HG03045 (cell line): ENCODE data around the gene RALGPS1.

ENCODE experiments used
- ATAC-seq: cut with Tn5 transposase; IDR thresholded peaks from one replicate; pipeline ENCODE4 v1.9.1; 2021; ENCODE audit warnings: mild to moderate bottlenecking, moderate library complexity; ENCODE audit not compliant: unreplicated experiment

The RALGPS1 gene

DNA sequence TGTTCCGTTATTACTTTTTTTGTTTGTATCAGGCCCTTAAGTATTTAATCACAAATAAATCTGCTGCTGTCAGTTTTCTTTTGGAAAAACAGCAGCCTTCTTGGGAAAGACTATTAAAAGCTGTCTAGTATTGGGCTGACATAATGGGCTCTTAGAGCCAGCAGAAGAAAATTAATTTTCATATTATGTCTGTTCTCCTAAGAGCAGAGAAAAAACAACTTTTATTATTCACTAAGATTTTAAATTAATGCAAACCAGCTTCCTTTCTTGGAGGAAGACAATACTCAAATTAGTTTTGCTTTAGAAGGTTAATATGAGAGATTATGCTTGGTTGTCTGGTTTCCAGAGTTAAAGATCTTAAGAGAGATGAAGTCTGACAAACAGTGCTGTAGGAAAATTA, 319.4 kb downstream of the RALGPS1 start:
- no peak for ATAC-seq

DNA sequence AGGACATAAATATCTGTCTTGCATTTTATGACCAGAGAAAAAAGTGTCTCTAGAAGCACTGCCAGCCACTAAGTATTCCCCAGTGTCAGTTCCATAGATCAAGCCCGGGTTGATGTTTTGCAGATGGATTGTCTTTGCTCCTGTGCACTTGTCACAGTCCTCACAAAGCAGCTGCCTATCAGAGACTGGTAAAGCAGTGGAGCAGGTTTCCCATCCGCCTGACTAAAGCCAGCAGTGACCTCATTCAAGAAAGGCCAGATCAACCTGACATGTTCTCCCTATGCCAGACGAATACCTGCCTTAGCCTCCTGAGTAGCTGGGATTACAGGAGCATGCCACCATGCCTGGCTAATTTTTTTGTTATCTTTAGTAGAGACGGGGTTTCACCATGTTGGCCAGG, 323.2 kb downstream of the RALGPS1 start:
- no peak for ATAC-seq

GRCh38 chr9:127241354-127241753, 326.8 kb downstream of the RALGPS1 start:
- ATAC-seq: no peak

DNA sequence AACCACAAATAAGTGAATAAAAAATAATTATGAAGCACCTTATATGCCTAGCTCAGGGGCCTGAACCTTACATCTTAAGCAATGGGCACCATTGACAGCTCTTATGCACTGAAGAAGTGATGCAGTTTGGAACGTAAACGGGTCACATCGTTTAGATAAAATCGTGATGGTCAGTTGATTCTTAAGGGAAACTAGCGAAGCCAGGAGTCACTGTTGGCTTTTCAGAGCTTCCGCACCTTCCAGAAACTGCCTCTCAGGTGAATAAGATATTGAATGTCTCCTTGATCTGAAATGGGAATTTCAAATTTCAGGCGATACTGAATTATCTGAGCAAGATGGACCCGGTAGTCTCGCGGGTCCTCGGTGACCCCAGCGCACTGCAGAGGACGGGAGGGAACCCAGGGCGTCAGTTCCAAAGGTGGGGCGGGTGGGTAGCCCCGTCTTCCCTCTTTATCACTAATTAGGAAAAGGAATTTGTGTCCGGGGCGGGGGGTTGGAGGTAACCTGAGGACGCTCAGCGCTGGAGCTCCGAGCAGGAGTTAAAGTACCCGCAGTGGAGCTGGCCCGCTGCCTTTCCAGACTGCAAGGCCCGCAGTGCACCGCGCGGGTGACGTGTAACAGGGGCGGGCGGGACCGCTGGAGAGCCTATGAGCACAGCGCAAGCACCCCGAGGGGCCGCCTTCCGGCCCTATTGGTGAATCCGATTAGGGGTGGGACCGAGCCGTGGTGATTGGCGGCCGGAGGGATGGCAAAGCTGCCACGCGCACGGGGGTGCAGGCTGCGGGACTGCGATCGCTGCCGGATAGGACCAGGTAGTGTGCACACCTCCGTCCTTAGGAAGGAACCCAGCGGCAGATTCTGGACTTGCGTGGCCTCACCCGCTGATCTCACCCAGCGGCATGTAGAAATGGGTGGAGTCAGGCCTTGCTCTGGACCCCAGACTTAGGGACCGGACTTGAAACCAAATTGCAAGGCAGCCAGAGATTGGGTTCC, 330.3 kb downstream of the RALGPS1 start:
- peak; percentile 100 for ATAC-seq

DNA sequence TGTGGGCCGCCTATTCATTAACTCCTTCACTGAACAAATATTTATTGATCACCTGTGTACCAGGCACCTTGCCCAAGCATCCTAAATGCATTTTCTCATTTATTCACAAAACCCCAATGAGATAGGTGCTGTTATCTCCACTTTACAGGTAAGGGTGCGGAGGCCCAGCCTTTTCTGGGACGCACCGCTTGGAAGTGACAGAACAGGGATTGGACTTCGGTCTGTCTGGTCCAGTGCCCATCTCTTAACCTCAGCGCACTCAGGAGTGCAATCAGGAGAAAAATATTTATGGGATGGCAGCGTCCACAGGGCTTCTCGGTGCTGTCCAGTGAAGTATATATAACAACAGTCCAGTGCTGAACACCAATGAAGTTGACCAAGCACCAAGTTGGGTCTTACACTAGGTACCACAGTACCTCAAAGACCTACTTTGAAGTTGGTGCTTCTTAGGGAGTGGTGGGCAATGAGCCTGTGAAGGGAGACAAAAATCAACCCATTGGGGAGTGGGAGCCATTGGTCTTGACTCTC, 331.1 kb downstream of the RALGPS1 start:
- ATAC-seq: no peak

DNA sequence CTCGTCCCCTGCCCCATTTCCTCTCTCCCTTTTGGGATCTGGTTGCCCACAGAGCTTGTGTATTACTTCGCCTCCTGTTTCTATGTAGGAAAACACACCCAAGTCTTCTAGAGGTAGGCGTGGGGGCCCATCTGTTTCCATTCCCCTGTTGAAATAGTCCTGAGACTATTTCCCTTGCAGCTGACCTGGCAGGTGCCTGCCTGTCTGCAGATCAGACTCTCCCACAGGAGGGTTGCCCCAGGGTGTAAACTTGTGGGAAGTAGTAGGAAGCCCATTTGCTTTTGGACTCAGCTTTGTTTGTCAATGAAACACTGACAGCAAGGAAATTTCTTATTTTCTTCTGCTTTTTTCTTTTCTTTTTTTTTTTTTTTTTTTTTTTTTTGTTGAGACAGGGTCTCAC, 333.7 kb downstream of the RALGPS1 start:
- ATAC-seq: no peak

DNA sequence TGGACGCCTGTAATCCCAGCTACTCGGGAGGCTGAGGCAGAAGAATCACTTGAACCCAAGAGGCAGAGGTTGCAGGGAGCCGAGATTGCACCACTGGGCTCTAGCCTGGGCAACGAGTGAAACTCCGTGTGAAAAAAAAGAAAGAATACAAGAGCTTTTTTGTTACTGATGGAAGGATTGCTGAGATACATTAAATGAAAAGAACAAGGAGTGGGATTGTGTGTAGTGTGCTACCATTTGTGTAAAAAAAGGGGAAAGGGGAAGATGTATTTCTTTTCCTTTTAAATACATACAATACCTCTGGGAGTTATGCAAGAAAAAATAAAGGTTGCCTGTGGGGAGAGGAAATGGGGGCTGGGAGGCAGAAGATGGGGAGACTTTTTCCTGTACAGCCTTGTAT, 335.3 kb downstream of the RALGPS1 start:
- ATAC-seq: no peak

DNA sequence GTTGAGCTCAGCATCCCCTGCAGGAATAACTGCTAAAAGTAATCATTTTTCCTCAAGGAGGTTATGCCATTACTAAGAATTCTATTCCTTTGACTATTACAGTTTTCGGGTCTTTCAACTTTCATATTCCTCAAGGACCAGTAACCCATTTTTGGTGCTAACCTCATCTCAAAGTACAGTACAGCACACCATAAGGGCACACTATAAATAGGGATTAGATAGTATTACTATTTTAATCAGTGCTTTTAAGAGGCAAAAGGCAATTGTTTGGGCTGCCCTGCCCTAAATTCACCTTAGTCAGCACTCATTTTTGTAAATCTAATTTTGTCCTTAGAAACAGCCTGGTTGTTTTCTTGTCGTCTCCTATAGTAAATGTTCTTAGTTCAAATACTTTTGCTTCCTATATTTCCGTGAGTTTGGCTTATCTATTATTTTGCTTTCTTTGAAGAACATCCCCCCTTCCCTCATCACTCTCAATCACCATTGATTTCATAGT, 336.4 kb downstream of the RALGPS1 start:
- ATAC-seq: no peak

DNA sequence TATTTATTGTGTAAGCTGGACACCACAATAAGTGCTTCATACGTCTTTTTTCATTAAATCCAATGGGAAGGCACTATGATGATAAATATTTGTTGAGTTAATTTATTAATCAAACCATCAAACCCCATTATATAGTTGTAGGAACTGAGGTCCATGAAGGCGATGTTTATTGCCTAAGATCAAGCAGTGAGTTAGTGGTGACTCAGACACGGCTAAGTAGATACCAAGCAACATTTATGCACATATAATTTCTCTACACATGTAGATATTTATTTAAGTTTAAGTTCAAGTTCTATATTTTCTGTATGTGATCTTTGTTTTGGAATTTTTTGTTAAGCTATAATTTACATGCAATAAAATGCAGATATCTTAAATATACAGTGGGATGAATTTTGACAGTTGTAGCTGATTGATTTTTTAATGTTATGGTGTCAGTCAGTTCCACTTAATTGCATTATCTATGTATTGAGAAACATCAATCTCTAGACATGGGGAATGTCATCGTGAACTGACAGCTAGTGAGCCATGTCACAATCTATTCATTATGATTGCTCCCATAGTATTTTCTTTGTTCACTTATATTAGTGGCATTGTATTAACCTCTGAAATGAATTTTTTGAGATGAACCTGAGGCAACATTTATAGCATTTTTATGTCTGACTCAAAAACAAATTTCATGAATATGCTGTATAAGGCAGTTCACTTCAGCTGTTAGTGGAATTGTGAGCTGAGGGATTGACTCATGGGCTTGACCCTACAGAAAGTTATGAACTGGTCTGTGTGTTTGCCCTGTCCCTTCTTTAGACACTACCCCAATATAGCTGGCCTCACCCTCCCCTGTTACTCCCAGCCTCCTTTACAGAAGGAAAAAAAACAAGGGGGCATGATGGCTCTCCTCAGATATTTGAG, 338.1 kb downstream of the RALGPS1 start:
- ATAC-seq: no peak

- ATAC-seq: no peak
Measured at GRCh38 chr9:127253446-127253845, 338.9 kb downstream of the RALGPS1 start.

- ATAC-seq: no peak
Measured at GRCh38 chr9:127255692-127256091, 341.1 kb downstream of the RALGPS1 start.

DNA sequence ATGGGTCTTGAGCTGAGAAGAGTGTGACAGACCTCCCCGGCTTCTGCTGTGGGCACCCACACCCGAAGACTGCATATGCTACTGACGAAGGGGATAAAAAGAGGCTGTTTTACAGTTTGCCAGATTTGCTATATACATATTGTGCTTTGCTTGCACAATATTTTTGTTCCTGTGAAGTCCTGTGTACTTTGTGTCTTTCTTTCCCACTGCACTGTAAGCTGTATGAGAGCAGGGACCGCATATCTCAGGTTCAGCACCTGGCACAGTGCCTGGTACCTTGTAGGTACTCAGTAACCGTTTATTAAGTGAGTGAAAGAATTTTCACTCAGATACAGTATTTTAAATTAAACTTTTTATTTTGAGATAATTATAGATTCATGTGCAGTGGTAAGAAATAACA, 341.7 kb downstream of the RALGPS1 start:
- no peak for ATAC-seq

DNA sequence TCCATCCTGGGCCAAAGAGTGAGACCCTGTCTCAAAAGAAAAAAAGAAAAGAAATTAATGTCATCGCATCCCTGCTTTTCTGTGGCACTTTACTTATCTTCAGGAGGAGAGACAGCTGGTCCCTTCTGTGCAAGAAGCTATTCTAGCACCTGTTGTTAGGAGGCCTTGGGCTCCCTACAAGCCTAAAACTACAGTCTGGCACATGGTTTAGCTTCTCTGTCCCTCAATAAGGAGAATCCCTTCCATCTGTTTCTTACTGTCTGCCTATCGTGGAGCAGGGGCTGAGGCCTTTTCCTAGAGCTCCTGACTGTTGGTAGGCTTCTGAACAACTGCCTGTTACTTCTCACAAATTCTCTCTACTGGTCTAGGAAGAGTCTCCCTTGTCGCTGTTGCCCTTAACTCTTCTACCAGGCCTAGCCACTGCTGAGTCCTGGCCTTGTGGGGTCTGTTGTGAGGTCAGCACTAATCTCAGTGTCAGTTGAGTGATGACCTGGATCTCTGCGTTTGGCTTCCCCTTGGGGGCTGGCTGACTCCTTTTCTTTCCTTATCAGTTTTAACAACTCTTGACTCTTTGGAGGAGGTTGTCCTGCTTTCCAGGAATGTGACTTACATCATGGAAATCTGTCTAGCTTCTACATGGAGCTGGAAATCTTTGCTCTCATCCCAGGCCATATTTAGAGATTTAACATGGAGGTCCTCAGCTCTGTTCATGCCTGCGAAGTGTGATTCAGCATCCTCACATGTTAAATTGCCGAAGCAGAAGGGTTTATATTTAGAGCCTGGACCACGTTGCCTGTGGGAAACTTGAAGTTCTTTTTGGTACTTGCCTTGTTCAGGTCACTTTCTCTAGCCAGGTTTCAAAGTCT, 344.3 kb downstream of the RALGPS1 start:
- no peak for ATAC-seq

GRCh38 chr9:127262602-127263001, 348.0 kb downstream of the RALGPS1 start:
- ATAC-seq: no peak

DNA sequence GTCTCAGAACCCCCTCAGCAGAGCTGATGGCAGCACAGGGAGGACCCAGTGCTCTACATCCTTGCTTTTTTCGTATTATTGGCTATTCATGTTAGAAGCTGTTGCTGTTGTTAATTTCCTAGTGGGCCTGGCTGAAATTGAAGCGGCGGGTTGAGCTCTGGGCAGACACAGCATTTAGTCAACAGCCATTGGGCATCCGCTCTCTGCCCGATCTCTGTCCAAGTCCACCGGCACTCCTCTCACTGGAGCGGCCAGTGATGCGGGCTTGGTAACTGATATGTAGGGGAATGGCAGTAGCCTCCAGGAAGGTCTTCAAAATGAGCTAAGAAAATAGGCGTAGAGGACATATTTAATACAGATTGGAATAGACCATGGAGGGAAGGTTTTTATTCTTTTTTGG, 348.7 kb downstream of the RALGPS1 start:
- ATAC-seq: no peak

- ATAC-seq: no peak
Measured at GRCh38 chr9:127263664-127264063, 349.1 kb downstream of the RALGPS1 start.

DNA sequence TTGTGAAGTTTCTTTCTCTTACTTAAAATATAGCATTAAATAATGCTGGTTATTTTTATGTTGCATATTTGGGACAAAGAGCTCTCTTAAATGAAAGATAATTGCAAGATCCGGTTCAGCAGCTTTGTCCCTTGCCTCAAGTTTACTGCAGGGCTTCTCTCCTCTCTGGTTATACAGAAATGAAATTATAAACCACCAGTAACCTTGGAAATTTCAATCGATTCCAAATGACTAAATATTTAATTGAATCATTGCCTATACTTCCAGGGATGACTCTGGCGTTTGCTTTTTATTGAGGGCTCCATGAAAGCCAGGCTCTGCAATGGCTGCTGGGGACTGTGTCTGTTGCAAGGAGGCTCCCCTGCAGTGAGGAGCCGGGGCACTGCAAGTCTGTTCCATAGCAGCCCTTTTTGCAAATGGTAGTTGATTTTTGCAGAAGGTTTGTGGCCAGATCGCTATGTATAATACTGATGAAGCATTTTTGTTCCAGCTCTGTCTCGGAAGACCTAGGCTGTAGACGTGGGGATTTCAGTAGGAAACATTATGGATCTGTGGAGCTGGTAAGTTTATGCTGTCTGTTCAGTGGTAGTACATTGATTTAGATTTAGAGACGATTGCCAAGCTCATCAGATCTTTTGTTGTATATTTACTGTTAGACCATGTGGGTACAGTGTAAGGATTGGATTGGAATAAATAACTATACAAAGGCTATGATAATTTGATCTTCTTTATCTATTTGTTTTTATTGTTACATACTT, 350.1 kb downstream of the RALGPS1 start, which contains the start of gene GARNL3:
Gene GARNL3 (plus strand): TSS at position 313 of the 758 bp plus-strand sequence. CDS start 104 bp downstream, at position 417.
- no peak for ATAC-seq

GRCh38 chr9:127267793-127268525, 353.4 kb downstream of the RALGPS1 start:
- no peak for ATAC-seq

DNA sequence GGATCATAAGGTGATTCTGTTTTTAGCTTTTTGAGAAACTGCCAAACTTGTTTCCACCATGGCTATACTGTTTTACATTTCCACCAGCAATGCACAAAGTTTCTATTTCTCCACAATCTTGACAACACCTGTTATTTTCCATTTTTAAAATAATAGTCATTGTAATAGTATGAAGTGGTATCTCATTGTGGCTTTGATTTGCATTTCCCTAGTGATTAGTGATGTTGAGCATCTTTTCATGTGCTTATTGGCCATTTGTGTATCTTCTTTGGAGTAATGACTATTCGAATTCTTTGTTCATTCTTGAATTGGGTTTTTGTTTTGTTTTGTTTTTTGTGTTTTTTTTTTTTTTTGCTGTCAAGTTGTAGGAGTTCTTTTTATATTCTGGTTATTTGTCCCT, 354.9 kb downstream of the RALGPS1 start:
- no peak for ATAC-seq
